ENCODE data around the gene CREB5. TPM values are rescaled to one million over a fixed set of nuclear protein-coding genes. Genes with fewer than 3 reads are reported as not detected.

The CREB5 gene
- polyA plus RNA-seq, 1 donor from 2014 or later: 3.7 TPM

- Histone ChIP-seq H3K79me2 (replicated peaks; ENCODE audit: insufficient read depth, low read length) (no peaks in the 10 kb centered on the region), H3K9me3 (ENCODE audit: low read length) (no peaks in the 10 kb centered on the region), H3K4me3 (ENCODE audit: low read length) (no peak overlapping the region), H4K20me1 (ENCODE audit: insufficient read depth) (no peaks in the 10 kb centered on the region), H3K27me3 (ENCODE audit: insufficient read depth, low read depth, low read length) (no peaks in the 10 kb centered on the region), H2AFZ (ENCODE audit: low read depth, low read length) (no peak overlapping the region), H3K36me3 (ENCODE audit: insufficient read depth, low read length) (no peaks in the 10 kb centered on the region), H3F3A (ENCODE audit: insufficient read depth, low read length, poor library complexity, severe bottlenecking) (no peaks in the 10 kb centered on the region), H3K9me2 (ENCODE audit: insufficient read depth, low read length) (no peaks in the 10 kb centered on the region), H3K27ac (ENCODE audit: low read length) (no peak overlapping the region), H3K9ac (ENCODE audit: low read length) (no peak overlapping the region), H3K4me2 (ENCODE audit: low read length) (peak overlapping the region; percentile 21)
- TF ChIP-seq CTCF (IDR thresholded peaks at IDR 0.05; ENCODE audit: poor library complexity, severe bottlenecking): no peak
- no peak for TF ChIP-seq RAD21 (conservative IDR thresholded peaks at IDR 0.05)
- TF ChIP-seq EP300 (conservative IDR thresholded peaks at IDR 0.05; ENCODE audit: poor library complexity, severe bottlenecking): no peak
- TF ChIP-seq MXI1 (conservative IDR thresholded peaks at IDR 0.05; ENCODE audit: poor library complexity, severe bottlenecking): no peak
- TF ChIP-seq POLR2AphosphoS5 (IDR thresholded peaks at IDR 0.05): no peak
- no peak for TF ChIP-seq TAF1 (IDR thresholded peaks at IDR 0.05; ENCODE audit: low read depth)
- no peak for TF ChIP-seq REST (IDR thresholded peaks at IDR 0.05; ENCODE audit: borderline replicate concordance)
- no peak for TF ChIP-seq SMC3 (conservative IDR thresholded peaks at IDR 0.05; ENCODE audit: poor library complexity)
- TF ChIP-seq EZH2 (IDR thresholded peaks at IDR 0.05; ENCODE audit: borderline replicate concordance, insufficient read depth, low read length, poor library complexity, severe bottlenecking): no peak
Measured at GRCh38 chr7:28643584-28644340, 231.4 kb downstream of the CREB5 start.

DNA sequence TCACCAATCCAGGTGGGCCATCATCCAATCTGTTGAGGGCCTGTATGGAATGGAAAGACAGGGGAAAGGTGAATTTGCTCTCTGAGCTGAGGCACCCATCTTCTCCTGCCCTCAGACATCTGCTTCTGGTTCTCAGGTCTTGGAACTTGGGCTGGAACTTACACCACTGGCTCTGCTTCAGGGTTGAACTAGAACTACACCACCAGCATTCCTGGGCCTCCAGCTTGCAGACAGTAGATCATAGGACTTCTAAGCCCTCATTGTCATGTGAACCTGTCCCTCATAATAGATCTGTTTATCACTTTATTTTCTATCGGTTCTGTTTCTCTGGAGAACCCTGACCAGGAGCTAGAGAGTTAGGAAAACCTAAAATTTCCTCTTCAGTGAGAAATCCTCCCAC, 233.5 kb downstream of the CREB5 start:
- no peak overlapping the region for H3K9ac ChIP-seq (ENCODE audit: low read length)
- H2AFZ ChIP-seq (ENCODE audit: low read depth, low read length): no peak overlapping the region
- H4K20me1 ChIP-seq (ENCODE audit: insufficient read depth): no peaks in the 10 kb centered on the region
- H3K4me2 ChIP-seq (ENCODE audit: low read length): no peak overlapping the region
- no peaks in the 10 kb centered on the region for H3K9me2 ChIP-seq (ENCODE audit: insufficient read depth, low read length)
- no peaks in the 10 kb centered on the region for H3K27me3 ChIP-seq (ENCODE audit: insufficient read depth, low read depth, low read length)
- no peak overlapping the region for H3K4me3 ChIP-seq (ENCODE audit: low read length)
- no peak overlapping the region for H3K27ac ChIP-seq (ENCODE audit: low read length)
- TF ChIP-seq MXI1 (conservative IDR thresholded peaks at IDR 0.05; ENCODE audit: poor library complexity, severe bottlenecking): no peak
- TF ChIP-seq TAF1 (IDR thresholded peaks at IDR 0.05; ENCODE audit: low read depth): no peak
- TF ChIP-seq POLR2AphosphoS5 (IDR thresholded peaks at IDR 0.05): no peak
- no peak for TF ChIP-seq EZH2 (IDR thresholded peaks at IDR 0.05; ENCODE audit: borderline replicate concordance, insufficient read depth, low read length, poor library complexity, severe bottlenecking)
- no peak for TF ChIP-seq SMC3 (conservative IDR thresholded peaks at IDR 0.05; ENCODE audit: poor library complexity)
- no peak for TF ChIP-seq EP300 (conservative IDR thresholded peaks at IDR 0.05; ENCODE audit: poor library complexity, severe bottlenecking)
- TF ChIP-seq RAD21 (conservative IDR thresholded peaks at IDR 0.05): no peak
- TF ChIP-seq REST (IDR thresholded peaks at IDR 0.05; ENCODE audit: borderline replicate concordance): no peak
- TF ChIP-seq CTCF (IDR thresholded peaks at IDR 0.05; ENCODE audit: poor library complexity, severe bottlenecking): no peak
- H3K36me3 ChIP-seq (ENCODE audit: insufficient read depth, low read length): no peaks in the 10 kb centered on the region
- H3F3A ChIP-seq (ENCODE audit: insufficient read depth, low read length, poor library complexity, severe bottlenecking): no peaks in the 10 kb centered on the region
- no peaks in the 10 kb centered on the region for H3K9me3 ChIP-seq (ENCODE audit: low read length)
- H3K79me2 ChIP-seq (replicated peaks; ENCODE audit: insufficient read depth, low read length): no peaks in the 10 kb centered on the region
